GM19395 (cell line): Measurements from ENCODE around the gene MXI1.
"Not testable (repeated sequence)": the region's sequence is repeated elsewhere in the genome, so short reads cannot be mapped to it uniquely, and the experiment has no call there.

Experiments
- ATAC-seq: cut with Tn5 transposase; IDR thresholded peaks from one replicate; pipeline ENCODE4 v1.9.1; 2021; ENCODE audit warnings: mild to moderate bottlenecking, moderate library complexity; ENCODE audit not compliant: unreplicated experiment

Gene MXI1

DNA sequence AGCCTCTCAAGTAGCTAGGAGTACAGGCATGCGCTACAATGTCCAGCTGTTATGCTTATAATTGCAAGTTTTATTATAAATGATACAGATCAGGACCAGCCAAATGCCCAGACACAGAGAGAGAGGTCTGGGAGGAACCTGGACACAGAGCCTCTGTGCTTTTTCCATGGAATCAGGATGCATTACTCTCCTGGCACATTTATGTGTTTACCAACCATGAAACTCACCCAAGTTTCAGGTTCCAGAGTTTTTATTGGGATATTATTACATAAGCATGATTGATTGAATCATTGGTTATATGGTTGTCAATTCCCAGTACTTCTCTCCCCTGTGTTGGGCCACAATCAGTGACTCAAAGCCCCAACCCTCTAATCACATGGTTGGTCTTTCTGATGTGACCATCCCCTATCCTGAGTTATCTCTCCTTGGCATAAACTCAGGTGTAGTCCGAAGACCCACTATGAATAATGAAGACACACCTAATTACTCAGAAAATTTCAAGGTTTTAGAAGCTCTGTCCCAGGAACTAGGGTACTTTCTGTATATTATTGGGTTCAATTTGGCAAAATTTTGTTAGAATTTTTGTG is 30.6 kb downstream of the MXI1 start:
- ATAC-seq, result no peak

DNA sequence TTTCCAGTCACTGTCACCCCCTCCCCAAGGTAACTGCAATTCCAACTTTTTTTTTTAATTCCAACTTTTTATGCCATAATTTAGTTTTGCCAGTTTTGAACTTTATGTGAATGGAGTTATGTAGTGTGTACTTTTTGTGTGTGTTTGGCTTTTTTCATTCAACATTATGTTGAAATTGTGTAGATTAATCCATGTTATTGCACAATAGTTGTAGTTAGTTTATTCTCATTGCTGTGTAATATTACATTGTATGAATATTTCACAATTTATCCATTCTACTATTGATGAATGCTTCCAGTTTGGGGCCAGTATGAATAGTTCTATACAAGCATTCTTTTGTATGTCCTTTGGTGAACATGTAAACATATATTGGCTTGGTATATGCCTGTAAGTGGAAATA is 32.5 kb downstream of the MXI1 start:
- ATAC-seq, result no peak

DNA sequence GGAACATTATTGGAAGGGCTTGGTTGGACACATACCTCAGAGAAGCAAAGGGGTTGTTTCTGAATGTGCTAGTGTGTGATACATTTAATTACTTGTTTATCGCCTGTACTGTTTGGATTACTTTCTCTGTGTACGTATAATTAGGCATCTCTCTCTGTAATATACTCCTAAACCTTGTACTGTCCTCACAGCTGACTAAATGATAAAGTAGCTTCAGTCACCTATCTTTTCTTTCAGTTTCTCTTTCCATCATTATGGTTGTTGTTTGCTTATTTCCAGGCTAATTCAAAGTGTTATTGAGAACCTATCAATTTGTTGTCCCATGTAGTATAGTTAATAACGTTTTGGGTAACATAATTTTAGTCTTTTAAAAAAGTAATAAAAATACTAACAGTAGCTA is 34.0 kb downstream of the MXI1 start:
- ATAC-seq, result no peak

DNA sequence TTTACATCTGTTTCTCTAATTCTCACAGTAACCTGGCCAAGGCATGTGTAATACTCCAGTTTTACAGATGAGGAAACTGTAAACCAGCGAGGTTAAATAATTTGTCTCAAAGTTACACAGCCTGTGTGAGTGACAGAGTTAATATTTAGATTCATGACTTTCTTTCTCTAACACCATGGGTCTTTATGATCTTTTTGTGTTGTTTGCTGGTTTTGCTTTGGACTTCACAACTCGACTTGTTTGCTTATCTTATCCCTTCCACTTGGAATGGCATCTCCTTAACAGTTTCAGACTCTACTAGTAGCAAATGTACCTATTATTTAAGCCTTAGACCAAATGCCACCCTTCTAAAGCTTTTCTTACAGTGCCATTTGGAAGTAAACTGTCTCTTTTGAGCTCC is 34.4 kb downstream of the MXI1 start:
- ATAC-seq, result no peak

DNA sequence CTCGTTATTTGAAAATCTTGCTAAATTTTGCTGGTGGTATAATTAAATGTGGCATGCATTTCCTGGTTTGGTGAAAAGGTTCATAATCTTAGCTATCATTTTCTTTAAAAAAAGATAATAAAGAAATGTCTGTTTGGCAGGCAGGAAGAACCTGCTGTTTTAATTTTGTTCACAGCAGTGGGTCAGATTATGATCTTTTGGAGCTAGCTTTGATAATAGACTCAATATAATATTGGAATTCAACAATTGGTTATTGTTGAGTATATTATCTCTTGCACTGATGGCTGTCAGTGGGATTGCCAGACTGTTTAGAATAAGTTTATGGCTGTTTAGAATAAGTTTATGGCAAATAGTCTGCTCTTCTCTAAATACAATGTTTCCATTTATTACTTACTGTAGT is 35.1 kb downstream of the MXI1 start:
- no peak for ATAC-seq

DNA sequence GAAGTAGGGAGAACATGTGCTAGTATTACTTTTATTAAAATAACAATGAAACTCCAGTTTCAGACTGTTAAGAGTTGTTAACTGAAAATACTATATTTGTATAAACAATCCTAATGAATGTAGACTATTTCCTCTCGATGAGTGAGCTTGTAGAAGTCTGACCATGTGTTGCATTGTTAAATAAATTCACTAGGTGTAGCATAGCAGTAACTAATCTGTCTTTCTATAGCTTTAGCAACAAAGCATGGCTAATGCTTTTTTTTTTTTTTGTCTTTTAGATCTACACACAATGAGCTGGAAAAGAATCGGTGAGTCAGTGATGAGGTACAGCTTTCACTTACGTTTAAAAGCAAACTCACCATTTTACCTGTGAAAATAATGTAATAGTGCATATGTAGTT is 37.1 kb downstream of the MXI1 start:
- ATAC-seq, result no peak

DNA sequence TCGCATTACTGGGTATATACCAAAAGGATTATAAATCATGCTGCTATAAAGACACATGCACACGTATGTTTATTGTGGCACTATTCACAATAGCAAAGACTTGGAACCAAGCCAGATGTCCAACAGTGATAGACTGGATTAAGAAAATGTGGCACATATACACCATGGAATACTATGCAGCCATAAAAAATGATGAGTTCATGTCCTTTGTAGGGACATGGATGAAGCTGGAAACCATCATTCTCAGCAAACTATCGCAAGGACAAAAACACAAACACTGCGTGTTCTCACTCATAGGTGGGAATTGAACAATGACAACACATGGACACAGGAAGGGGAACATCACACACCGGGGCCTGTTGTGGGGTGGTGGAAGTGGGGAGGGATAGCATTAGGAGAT is 40.4 kb downstream of the MXI1 start:
- not testable (repeated sequence) for ATAC-seq

DNA sequence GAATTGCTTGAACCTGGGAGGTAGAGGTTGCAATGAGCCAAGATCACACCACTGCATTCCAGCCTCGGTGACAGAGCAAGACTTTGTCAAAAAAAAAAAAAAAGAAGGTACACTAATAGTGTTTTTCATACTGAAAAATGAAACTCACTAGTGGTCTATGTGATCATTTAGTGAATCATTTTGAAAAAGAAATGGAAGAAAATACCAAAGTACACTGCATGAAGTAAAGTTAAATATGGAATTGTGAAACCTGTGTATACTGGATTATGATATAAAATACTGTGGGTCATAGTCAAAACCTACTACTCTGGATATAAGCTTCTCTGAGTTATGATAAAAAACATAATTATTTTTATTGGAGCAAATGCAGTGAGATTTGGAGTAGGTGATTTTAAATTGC is 42.1 kb downstream of the MXI1 start:
- ATAC-seq, result peak; percentile 71

DNA sequence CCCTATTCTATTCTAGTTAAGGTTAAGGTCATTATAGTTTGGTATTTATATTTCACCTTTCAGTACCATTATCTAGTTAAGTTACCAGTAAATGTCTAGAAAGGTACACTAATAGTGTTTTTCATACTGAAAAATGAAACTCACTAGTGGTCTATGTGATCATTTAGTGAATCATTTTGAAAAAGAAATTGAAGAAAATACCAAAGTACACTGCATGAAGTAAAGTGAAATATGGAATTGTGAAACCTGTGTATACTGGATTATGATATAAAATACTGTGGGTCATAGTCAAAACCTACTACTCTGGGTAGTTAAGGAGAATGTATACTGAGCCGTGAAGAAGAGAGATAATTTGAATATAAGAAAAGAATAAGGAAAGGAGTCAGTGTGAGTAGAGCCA is 44.0 kb downstream of the MXI1 start:
- ATAC-seq, result peak; percentile 81

DNA sequence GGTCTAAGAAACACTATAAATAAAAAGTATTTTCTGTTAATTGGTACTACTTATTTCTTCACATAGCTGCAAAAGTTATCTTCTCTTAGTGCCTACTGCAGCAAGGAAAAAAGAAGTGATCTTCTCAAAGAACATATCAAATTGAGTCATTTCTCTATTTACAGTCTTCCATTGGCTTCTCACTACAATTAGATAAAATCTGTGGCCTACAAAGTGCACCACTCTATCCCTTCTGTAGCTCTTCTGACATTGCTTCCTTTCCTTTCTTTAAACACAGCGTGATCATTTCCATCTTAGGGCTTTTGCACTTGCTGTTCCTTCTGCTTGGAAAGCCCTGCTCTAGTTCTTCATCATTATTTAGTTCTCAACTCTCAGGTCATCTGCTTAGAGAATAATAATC is 44.7 kb downstream of the MXI1 start:
- no peak for ATAC-seq

DNA sequence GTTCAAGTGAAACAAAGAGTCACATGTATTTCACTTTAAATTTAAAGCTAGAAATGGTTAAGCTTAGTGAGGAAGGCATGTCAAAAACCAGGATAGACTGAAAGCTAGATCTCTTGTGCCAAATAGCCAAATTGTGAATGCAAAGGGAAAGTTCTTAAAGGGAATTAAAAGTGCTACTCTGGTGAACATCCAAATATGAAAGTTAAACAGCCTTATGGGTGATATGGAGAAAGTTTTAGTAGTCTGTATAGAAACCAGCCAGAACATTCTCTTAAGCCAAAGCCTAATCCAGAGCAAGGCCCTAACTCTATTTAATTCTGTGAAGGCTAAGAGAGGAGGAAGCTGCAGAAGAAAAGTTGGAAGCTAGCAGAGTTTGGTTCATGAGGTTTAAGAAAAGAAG is 47.1 kb downstream of the MXI1 start:
- ATAC-seq, result peak; percentile 37

DNA sequence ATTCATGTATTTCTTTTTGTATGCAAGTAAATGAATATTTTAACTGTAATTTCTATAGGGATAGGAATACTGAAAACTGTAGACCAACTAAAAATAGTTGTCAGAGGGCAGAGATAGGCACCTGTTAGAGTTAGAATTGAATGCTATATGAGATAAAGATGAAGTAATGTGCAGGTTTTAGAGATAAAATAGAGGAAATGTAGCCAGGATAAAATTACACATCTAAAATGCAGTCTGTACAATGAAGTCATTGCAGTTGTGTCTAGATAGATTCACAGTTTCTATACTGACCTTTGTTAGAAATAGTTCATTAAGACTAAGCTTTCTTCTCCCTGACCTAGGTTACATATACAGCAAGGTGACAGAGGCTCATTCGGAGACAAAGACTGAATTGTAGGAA is 51.1 kb downstream of the MXI1 start:
- ATAC-seq, result no peak

DNA sequence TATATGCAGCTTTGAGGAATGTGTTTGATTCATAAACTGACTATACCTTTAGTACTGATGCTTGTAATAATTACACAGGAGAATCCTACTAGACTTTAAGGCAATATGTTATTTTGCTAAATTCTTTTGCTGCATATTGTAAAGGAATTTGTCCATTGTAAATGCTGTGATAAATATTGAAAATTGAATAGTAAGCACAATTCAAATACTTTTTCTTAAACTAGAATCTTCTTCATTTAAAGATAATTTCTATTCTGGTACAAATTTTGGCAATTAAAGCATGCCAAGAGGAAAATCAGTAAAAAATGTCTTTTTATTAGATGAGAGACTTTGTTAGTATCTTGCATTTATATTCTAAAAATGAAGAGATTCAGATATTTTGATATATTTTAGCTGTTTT is 51.9 kb downstream of the MXI1 start:
- ATAC-seq, result no peak

DNA sequence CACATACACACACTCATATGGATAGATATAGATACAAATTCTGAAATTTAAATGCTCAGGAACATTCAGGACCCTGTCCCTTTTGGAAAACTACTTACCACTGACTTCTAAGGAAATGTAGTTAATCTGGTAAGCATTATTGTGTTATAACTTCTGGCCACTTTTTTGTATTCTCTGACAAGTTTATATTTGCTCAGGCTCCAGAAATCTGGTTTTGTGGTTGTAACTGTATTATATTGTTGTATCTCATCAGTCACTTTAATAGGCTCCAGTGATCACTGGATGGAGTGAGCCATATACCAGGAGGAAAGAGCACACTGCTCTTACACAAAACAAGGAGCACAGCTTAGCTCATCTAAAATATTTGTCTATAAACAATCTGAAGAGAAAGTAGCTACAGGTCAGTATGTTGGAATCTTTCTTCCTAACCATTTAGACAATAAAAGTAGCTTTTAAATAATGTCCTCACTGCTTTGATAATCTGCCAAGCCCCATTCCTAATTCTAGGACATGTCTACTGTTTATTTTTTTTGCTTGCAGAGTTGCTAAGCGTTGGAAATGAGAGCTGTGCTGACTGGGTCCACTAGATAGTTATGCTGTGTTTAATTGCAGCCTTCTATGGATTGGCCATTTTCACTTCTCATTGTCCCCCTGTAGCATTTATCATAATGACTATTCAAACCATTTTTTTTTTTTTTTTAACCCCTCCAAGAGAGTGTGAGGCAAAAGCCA is 53.5 kb downstream of the MXI1 start:
- ATAC-seq, result no peak

DNA sequence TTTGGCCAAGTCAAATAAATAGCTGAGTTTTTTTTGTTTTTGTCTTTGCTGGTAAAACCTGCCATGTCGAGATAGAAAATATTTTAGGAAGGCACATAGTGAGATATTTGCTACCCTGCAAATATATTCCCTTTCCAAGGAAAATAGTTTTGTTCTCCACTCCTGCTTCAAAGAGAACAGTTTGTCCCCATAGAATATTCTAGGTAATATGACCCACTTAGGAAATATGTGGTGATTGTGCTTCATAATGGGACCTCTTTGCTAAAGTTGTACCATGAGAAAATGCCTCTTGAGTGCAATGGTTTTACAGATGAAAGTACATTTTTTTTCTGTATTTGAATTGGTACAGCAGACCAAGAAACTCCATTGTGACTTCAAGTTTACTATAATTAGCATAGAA is 55.8 kb downstream of the MXI1 start:
- no peak for ATAC-seq

DNA sequence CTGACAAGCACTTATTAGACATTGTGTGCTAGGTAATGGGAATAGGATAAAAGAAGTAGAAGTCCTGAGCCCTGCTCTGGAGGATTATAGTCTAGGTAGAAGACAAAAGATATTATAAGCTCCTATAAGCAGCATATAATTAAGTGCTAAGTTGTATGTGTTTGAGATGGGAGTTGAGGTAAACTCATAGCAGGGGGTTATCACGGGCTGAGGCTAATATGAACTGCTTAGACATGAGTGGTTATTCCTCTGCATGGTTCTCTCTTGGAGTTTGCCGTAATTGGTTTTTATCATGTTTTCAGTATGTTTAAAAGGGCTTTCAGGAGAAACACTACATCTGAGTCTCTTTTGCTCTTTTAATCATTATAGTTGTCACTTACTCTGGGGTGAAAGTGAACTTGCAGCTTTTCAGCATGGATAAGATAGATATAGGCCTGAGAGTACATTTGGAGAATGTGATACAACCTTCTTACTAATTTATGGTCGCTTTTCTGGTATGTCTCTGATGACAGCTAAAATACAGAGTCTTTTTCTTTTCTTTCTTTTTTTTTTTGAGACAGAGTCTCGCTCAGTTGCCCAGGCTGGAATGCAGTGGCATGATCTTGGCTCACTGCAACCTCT is 58.3 kb downstream of the MXI1 start:
- no peak for ATAC-seq

DNA sequence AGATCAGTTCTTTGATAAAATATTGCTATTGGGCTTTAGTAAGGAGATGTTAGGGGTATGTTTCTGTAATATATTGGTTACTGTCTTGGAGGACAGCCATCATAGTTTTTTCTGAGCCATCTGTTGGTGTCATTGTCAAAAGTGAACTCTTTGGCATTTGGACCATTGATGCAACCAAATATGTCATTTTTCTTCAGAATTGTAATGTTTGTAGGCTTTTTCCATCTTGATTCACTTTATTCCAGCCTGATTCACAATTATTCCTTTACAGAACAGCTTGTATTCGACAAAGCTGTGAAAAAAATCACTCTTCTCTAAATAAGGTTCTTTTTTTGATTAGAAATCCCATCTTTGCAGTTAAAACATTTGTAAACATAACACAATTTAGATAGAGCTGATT is 59.9 kb downstream of the MXI1 start:
- no peak for ATAC-seq

DNA sequence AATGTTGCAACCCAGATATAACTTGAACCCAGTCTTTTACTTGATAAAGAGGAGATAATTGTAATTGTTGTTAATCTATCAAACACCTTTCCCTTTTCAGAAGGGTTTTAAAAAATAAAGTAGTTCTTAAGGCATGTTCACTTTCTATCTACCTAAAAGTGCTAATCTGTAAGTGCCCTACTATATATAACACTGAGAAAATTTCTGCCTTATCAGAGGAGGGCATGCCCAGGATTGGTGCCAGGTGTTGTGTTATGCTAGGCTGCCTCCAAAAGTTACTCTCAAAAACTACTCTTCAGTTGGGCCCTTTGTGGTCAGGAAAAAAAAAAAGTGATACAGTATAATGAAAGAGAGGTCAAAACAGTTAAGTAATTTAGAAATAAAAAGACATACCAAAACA is 61.0 kb downstream of the MXI1 start:
- ATAC-seq, result peak; percentile 46

DNA sequence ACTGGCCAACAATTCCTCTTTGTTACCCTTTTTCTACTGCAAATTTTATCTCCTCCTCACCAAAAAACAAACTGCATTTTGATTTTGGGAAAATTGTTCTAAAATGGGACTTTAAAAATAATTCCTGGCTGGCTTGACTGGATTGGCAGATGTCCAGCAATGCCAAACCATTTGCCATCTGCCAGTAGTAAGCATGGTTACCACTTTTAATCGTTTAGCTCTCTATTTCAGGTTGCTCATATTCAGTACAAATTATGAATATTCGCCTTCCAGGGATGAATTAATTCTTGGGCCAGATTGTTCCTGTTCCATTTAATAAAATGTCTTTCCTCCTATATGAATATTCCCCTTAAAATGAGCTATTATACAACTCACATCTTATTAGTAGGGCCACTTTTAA is 61.6 kb downstream of the MXI1 start:
- ATAC-seq, result no peak

DNA sequence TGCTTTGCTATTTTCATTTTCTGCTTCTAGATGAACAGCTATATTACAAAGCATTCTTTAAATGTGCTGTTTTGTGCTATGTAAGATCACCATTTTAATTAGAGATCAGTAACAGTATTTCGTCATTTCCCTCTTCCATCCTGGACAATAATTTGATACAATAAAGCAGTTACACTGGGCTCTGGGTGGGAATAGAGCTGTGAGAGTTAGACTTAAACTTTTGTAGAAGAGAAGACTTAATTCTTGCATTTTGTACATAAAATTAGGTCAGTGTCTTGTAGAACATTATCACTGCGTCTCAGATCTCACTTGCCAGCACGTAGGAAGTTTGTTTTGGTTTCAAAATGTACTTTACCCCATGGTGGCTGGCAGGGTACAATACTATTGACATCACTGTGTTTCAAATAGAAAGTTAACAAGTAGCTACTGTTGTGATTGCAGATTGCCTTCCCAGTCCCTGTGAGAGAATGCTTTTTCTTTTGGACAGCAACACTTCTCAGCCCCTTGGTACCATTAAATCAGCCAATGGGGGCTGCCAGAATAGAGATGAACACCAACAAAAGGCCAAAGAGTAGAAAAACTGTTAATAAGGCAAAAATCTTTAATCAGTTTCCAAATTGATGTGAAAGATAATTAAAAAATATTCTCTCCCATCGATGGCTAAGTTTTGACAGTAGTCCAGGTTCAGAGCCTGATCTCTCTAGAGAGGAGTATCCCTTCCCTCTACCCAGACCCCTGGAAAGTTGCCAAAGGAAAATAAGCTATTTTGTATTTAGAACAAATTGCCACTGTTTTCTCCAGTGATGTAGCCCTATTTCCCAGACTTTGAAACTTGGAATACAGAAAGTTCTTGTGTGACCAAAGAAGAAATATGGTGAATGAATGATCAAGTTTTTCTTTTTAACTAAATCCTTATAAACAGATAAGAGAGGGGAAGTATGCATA is 62.2 kb downstream of the MXI1 start:
- ATAC-seq, result peak; percentile 58

DNA sequence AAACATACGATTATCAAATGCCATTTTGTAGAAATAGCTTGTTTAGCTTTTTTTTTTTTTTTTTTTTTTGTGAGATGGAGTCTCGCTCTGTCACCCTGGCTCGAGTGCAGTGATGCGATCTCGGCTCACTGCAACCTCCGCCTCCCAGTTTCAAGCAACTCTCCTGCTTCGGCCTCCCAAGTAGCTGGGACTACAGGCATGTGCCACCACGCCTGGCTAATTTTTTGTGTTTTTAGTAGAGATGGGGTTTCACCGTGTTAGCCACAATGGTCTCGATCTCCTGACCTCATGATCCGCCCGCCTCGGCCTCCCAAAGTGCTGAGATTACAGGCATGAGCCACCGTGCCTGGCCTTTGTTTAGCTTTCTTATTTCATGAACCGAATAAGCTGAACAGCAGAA is 65.6 kb downstream of the MXI1 start:
- not testable (repeated sequence) for ATAC-seq
